SK-N-SH (cell line): ENCODE measurements around the gene SLC32A1. TPM values are rescaled to one million over a fixed set of nuclear protein-coding genes. Genes with fewer than 3 reads are reported as not detected.
A peak's percentile ranks its signal among the peaks of the same experiment; 100 is the strongest.

Experiments used
- CTCF ChIA-PET: fragments of 300-600, 350-600 bp; formaldehyde crosslinking; extraction: SDS; loops from one replicate; lab custom pipeline; 2021; lab: Yijun Ruan, JAX
- POLR2A ChIA-PET: fragments of 350-600 bp; sonication (Branson Sonifier 250); formaldehyde crosslinking; extraction: SDS; loops from one replicate; lab custom pipeline; 2020; ENCODE audit warnings: antibody characterized with exemption, inconsistent platforms; lab: Yijun Ruan, JAX
- DNase-seq: peaks from one replicate; pipeline ENCODE4 v3.0.0; 2012
- H2AFZ ChIP-seq: fragments of 200-600 bp; sonication (generic); 2 replicates; pipeline ENCODE4 v1.8.1; 2016; ENCODE audit warnings: antibody characterized with exemption, mild to moderate bottlenecking, low read depth
- H3F3A ChIP-seq: fragments of 200-600 bp; sonication (generic); replicated peaks from 2 replicates; pipeline ENCODE3; 2016; ENCODE audit warnings: antibody characterized with exemption, mild to moderate bottlenecking; ENCODE audit not compliant: insufficient read depth
- H3K27ac ChIP-seq, 2 experiments: fragments of 200-500 bp in 1 of 2; fragments of 200-600 bp in 1 of 2; sonication (Bioruptor generic) in 1 of 2; sonication (generic), shearing (Covaris generic) in 1 of 2; 2 replicates each; pipeline versions ENCODE4 v1.5.1 to v1.6.1; 2014 to 2016; ENCODE audit warnings: low read depth in 2 of 2, inconsistent platforms in 1 of 2, low read length in 1 of 2, mild to moderate bottlenecking in 1 of 2, mixed read lengths in 1 of 2
- H3K27me3 ChIP-seq: fragments of 200-600 bp; sonication (generic), shearing (Covaris generic); 2 replicates; pipeline ENCODE4 v1.6.1; 2016; ENCODE audit warnings: mixed run types; ENCODE audit not compliant: insufficient read depth
- H3K36me3 ChIP-seq, 2 experiments: fragments of 200-500 bp in 1 of 2; fragments of 200-600 bp in 1 of 2; sonication (Bioruptor generic) in 1 of 2; sonication (generic) in 1 of 2; replicated peaks in 1 of 2; 2 replicates each; pipeline versions ENCODE3 to v1.5.1; 2014 to 2016; ENCODE audit warnings: low read length in 1 of 2, mild to moderate bottlenecking in 1 of 2; ENCODE audit not compliant: insufficient read depth in 2 of 2, control insufficient read depth in 1 of 2
- H3K4me1 ChIP-seq, 2 experiments: fragments of 200-500 bp in 1 of 2; fragments of 200-600 bp in 1 of 2; sonication (Bioruptor generic) in 1 of 2; sonication (generic), shearing (Covaris generic) in 1 of 2; 2 replicates each; pipeline versions ENCODE4 v1.5.1 to v1.6.1; 2014 to 2016; ENCODE audit warnings: low read depth in 1 of 2, low read length in 1 of 2, mixed run types in 1 of 2; ENCODE audit not compliant: insufficient read depth in 2 of 2, control insufficient read depth in 1 of 2
- H3K4me2 ChIP-seq: fragments of 200-600 bp; sonication (generic), shearing (Covaris generic); 2 replicates; pipeline ENCODE4 v1.6.1; 2017; ENCODE audit warnings: mixed run types
- H3K4me3 ChIP-seq, 2 experiments: fragments of 200-500 bp in 1 of 2; fragments of 200-600 bp in 1 of 2; sonication (Bioruptor generic) in 1 of 2; sonication (generic), shearing (Covaris generic) in 1 of 2; 2 replicates each; pipeline versions ENCODE4 v1.5.1 to v1.8.1; 2014 to 2016; ENCODE audit warnings: low read depth in 2 of 2, inconsistent platforms in 1 of 2, low read length in 1 of 2, mild to moderate bottlenecking in 1 of 2, mixed read lengths in 1 of 2, moderate library complexity in 1 of 2
- H3K79me2 ChIP-seq: fragments of 200-600 bp; sonication (generic); 2 replicates; pipeline ENCODE4 v1.8.1; 2017; ENCODE audit warnings: mild to moderate bottlenecking; ENCODE audit not compliant: insufficient read depth
- H3K9ac ChIP-seq: fragments of 200-600 bp; sonication (generic); 2 replicates; pipeline ENCODE4 v1.6.1; 2017; ENCODE audit warnings: mixed run types
- H3K9me2 ChIP-seq: fragments of 200-600 bp; sonication (generic); 2 replicates; pipeline ENCODE4 v1.6.1; 2017; ENCODE audit warnings: mixed run types
- H3K9me3 ChIP-seq: fragments of 200-600 bp; sonication (generic); 2 replicates; pipeline ENCODE4 v1.6.1; 2017; ENCODE audit warnings: mixed run types, mild to moderate bottlenecking, moderate library complexity
- H4K20me1 ChIP-seq: fragments of 200-600 bp; sonication (generic); 2 replicates; pipeline ENCODE4 v1.6.1; 2017; ENCODE audit warnings: mild to moderate bottlenecking, mixed run types; ENCODE audit not compliant: insufficient read depth
- CTCF ChIP-seq: fragments of 200-600 bp; sonication (generic); IDR thresholded peaks from 2 replicates; pipeline ENCODE4 v1.6.1; 2017; ENCODE audit warnings: antibody characterized with exemption, mild to moderate bottlenecking, moderate library complexity
- IRF3 ChIP-seq: fragments of 150-350 bp; IDR thresholded peaks from 2 replicates; pipeline ENCODE4 v1.6.1; 2016; ENCODE audit warnings: mild to moderate bottlenecking, low read depth, low read length
- RAD21 ChIP-seq: IDR thresholded peaks from 2 replicates; pipeline ENCODE4 v1.6.1; 2012; ENCODE audit warnings: mild to moderate bottlenecking, low read length
- RFX5 ChIP-seq: IDR thresholded peaks from 2 replicates; pipeline ENCODE4 v1.6.1; 2012; ENCODE audit warnings: mild to moderate bottlenecking, improper control_type of control experiment, low read length
- RXRA ChIP-seq: IDR thresholded peaks from 2 replicates; pipeline ENCODE4 v1.4.0; 2012; ENCODE audit warnings: low read depth, mild to moderate bottlenecking, borderline replicate concordance
- SMC3 ChIP-seq: IDR thresholded peaks from 2 replicates; pipeline ENCODE4 v1.6.1; 2012; ENCODE audit warnings: low read depth, low read length, improper control_type of control experiment
- TAF1 ChIP-seq: IDR thresholded peaks from 2 replicates; pipeline ENCODE4 v1.6.1; 2012; ENCODE audit warnings: low read depth, mild to moderate bottlenecking, low read length, moderate library complexity, borderline replicate concordance
- WGBS: methylation state at CpG from one replicate; pipeline ENCODE4 v1.1.6; 2017; ENCODE audit warnings: low lambda C conversion rate; 5-methylcytosine and 5-hydroxymethylcytosine counted together
- polyA plus RNA-seq, 3 experiments: library from polyadenylated mRNA; depleted of rRNA; stranded (reverse); fragments of >200 nt; gene quantifications; 2 replicates each; pipeline ENCODE4 v1.2.3, GENCODE V29; 2012

Gene SLC32A1
- polyA plus RNA-seq, 1 of the 3 experiments (the other 2 are of a cell fraction): not detected

- no peaks in the 10 kb centered on the region for H3F3A ChIP-seq
- TF ChIP-seq CTCF: peak; percentile 33
- no peak for TF ChIP-seq IRF3
- peak; percentile 22; the same call in 1 of the 2 replicates for TF ChIP-seq SMC3
- TF ChIP-seq RAD21: peak; percentile 60
- H2AFZ ChIP-seq: no peak overlapping the region
- no peaks in the 10 kb centered on the region for H3K9me3 ChIP-seq
- peak; percentile 90 for DNase-seq
- no peak overlapping the region for H3K9ac ChIP-seq
- no peaks in the 10 kb centered on the region for H3K36me3 ChIP-seq
- ChIA-PET CTCF (interaction anchor here (0.6 to 14.6 kb wide), 25 partner anchors 9 to 323 kb away, joined by 3 to 510 read pairs (median 6); partner anchors contain the start of genes ACTR5, DHX35 and PPP1R16B), POLR2A (interaction anchor here (0.6 kb wide), 1 partner anchor 89 kb away, joined by 3 read pairs; no protein-coding TSS in a partner anchor)
- H3K4me2 ChIP-seq: no peak overlapping the region
- no peaks in the 10 kb centered on the region for H3K79me2 ChIP-seq
- no peak overlapping the region for H3K27ac ChIP-seq
- WGBS: 31% methylated on average over 40 of the region's 43 CpGs
- H3K4me1 ChIP-seq: peaks cover 0 to 28% of the 10 kb centered on the region in 2 experiments; a peak in 2 of 4 replicates
- no peaks in the 10 kb centered on the region for H4K20me1 ChIP-seq
- peaks cover 98% of the 10 kb centered on the region for H3K27me3 ChIP-seq
- no peak overlapping the region; a peak in 1 of 4 replicates for H3K4me3 ChIP-seq
- no peaks in the 10 kb centered on the region for H3K9me2 ChIP-seq
Observed at GRCh38 chr20:38726804-38727606, 2.7 kb downstream of the SLC32A1 start.

GRCh38 chr20:38727607-38728190 lies 3.4 kb downstream of the SLC32A1 start:
- H3K9me2 ChIP-seq: no peaks in the 10 kb centered on the region
- no peak overlapping the region for H3K4me2 ChIP-seq
- no peaks in the 10 kb centered on the region for H4K20me1 ChIP-seq
- H3K79me2 ChIP-seq: no peaks in the 10 kb centered on the region
- no peak for DNase-seq
- peaks cover 0 to 28% of the 10 kb centered on the region in 2 experiments; a peak in 2 of 4 replicates for H3K4me1 ChIP-seq
- H3K27ac ChIP-seq: no peak overlapping the region
- no peaks in the 10 kb centered on the region for H3K36me3 ChIP-seq
- 56% methylated on average over 46 of the region's 46 CpGs for WGBS
- no peak overlapping the region for H2AFZ ChIP-seq
- ChIA-PET CTCF (interaction anchor here (1.0 to 14.6 kb wide), 7 partner anchors 15 to 182 kb away, joined by 3 to 510 read pairs (median 10); partner anchors contain the start of gene ACTR5), POLR2A (no interaction called here)
- H3K9ac ChIP-seq: no peak overlapping the region
- no peaks in the 10 kb centered on the region for H3K9me3 ChIP-seq
- no peak overlapping the region; a peak in 1 of 4 replicates for H3K4me3 ChIP-seq
- TF ChIP-seq RFX5 (no peak), TAF1 (no peak), RXRA (no peak)
- H3F3A ChIP-seq: no peaks in the 10 kb centered on the region
- H3K27me3 ChIP-seq: peaks cover 96% of the 10 kb centered on the region
